Subcutaneous preadipocyte (primary cell): ENCODE results near the gene MINK1. TPM values are rescaled to one million over a fixed set of nuclear protein-coding genes. Genes with fewer than 3 reads are reported as not detected.

Source experiments
- total RNA-seq: library from RNA; depleted of rRNA; stranded (reverse); fragments of >200 nt; gene quantifications from 2 replicates; pipeline ENCODE4 v1.2.3, GENCODE V29; 2012

Gene MINK1
- 32.0 and 37.3 TPM in 2 replicates for total RNA-seq

DNA sequence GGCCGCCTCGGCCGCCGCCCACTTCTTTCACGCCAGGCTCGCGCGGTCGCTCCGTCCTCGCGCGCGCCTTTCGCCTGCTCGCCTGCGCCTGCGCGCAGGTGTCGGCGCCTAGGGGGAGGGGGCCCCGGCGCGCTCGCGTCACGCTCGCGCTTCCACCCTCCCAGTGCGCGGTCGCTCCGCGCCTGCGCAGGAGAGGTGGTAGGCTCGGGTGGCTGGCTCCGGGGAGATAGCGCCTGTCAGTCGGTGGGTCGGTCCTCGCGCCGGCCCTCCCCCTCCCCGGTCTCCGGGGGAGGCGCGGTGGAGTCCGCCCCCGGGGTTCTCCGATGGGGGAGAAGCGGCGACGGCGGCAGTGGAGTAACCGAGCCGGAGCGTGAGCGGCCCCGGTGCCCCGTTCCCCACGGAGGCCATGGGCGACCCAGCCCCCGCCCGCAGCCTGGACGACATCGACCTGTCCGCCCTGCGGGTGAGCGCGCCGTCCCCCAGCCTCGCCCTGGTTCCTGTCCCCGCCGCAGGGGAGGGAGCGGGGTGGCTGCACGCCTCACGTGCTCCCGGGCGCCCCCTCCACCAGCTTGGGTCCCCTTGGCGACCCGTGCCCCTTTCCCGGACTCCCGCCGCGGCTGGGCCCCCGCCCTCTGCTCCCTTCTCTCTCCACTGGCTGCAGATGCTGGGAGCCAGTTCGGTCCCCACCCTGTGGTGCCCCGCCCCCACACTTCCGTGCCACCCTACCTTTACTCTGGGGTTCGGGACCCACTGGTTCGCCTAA, at the start of gene MINK1:
Gene MINK1, plus strand, starts transcription at position 163 of the 763 bp plus-strand sequence. Its CDS starts 244 bp downstream, at position 407.

GRCh38 chr17:4786106-4786511, 47.0 kb upstream of the MINK1 start, which contains the start of gene VMO1:
Gene VMO1, minus strand, starts transcription at chr17:4786364. Its CDS starts 12 bp downstream, at chr17:4786352.

DNA sequence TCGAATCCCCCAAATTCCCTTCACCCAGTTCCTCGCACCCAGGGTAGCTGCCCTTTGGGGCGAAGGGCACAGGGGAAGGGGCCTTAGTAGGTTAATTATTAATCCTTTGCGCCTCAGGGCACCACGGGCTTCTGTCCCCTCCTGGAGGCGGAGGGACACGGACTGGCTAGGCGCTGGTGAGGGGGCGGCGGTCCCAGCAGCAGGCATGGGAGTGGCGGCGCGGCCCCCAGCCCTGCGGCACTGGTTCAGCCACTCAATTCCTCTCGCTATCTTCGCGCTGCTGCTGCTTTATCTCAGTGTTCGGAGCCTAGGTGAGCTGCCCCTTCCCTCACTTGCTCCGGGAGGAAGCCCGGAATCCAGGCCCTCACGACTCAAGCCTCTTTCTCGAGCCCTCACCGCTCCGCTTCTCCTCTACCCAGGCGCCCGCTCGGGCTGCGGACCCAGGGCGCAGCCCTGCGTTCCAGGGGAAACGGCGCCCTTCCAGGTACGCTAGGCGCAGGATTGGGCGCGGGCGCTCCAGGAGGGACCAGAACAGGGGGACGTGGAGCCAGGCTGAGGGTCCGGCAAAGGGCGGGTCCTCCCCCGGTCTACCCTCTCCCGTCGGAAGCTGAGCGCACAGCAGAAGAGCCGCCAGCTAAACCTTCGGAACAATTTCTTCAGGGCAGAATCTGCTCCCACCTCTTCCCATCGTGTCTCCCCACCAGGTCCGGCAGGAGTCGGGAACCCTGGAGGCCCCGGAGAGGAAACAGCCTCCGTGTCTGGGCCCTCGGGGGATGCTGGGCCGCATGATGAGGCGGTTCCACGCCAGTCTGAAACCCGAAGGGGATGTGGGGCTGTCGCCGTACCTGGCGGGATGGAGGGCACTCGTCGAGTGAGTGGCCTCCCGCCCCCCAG, 44.1 kb upstream of the MINK1 start, which contains the start of gene GLTPD2:
Gene GLTPD2, plus strand, starts transcription at position 158 of the 894 bp plus-strand sequence. Its CDS starts 48 bp downstream, at position 206.

DNA sequence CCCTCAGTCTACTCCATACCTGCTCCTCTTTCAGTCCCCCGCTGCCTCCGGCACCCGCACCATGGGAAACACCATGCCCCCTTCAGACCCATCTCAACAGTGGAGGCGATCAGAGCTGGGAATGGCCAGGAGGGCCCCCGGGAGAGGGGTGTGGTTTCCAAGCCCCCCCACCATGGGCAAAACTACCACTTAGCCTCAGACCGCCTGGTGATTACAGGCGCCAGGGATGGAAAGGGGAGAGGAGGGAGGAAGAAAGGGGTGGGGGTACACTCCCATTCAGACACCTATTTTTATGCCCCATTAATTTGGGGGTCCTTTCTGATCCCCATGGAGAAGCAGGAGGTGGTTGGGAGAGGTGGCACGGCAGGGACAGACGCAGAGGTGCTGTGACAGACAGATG, 30.9 kb upstream of the MINK1 start, which contains the start of gene C17orf114:
Gene C17orf114, minus strand, starts transcription at position 101 of the 400 bp plus-strand sequence.

GRCh38 chr17:4806777-4807604, 26.1 kb upstream of the MINK1 start, which contains the start of gene PLD2:
Gene PLD2, plus strand, starts transcription at chr17:4807152. Its CDS starts 621 bp downstream, at chr17:4807773.

DNA sequence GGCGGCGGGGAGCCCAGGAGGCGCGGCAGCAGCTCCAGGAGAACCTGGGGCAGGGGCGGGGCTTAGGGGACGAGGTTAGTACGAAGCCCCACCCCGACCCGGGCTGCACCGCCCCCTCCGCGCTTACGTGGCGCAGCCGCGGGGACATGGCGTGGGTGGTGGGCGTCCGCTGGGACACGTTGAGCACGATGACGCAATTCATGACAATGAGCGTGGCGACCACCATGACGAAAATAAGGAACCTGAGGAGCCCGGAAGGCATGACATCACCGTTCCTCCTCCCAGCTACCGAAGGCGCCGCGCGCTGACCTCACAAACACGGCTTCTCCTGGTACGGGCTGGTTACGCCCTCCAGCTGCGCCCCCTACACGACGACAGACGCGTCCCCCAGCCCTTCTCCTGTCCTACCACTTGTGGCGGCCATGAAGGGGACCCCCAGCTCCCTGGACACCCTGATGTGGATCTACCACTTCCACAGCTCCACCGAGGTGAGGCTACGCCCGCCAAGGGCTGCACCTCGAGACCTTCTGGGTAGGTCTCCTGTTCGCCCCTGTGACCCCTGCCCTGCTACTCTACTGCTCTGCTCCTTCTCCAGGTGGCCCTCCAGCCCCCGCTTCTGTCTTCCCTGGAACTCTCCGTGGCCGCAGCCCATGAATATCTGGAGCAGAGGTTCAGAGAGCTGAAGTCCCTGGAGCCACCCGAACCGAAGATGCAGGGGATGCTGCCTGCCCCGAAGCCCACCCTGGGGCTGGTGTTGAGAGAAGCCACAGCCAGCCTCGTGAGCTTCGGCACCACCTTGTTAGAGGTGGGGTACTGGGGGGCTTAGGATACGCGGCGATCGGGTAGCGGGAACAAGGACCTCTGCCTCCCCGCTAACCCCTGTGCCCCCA, 66.4 kb downstream of the MINK1 start, which contains the start of gene C17orf107:
Gene C17orf107, plus strand, starts transcription at position 196 of the 890 bp plus-strand sequence. Its CDS starts 227 bp downstream, at position 423.

DNA sequence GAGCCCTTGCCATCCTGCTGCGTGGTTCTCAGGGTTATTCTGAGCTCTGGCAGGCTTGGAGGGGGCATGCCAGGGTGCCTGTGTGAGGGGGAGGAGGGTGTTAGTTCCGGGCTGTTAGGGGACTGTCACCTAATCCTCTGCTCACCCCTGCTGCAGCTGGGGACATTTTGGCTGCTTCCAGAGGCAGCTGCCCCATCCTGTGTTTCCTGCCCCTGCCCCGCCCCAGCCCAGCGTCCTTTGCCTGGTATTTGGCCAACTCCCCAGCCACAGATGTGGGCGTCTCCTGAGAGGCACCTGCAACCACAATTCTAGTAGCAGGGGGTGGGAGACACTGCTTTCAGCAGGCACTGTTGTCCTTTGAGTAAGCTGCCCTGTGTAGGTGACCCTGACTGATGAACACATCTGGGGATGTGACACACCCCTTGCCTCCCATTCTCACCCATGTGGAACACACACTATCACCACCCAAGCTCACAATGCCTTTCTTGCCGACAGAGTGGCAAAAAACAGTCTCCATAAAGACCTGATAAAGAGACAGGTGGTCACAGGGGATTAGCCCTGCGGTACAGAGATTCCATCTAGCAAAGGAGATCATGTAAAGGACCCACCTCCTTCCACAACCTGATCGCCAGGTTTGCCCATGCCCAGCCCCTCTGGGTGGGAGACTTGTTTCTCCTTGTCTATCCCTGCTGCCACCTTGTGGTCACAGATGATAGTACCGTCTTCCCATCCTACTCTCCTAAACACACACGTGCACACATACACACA, 70.1 kb downstream of the MINK1 start, which contains the start of gene CHRNE:
Gene CHRNE, minus strand, starts transcription at position 48 of the 768 bp plus-strand sequence. Its CDS starts 35 bp downstream, at position 13.

DNA sequence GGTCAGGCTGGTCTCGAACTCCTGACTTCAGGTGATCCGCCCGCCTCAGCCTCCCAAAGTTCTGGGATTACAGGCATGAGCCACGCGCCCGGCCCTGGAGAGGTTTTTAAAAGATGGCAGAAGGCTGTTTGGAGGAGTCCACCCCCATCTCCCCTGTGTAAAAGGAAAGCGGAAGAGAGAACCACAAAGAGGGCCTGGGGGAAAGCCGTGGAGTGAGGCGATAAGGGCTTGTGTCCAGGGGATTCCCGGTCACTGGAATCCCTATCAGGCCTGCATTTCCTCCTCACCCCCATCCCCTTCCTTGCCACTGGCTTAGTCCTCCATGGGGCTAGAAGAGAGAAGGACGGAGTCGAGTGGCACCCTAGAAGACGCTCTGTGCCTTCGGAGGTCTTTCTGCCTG, 98.8 kb downstream of the MINK1 start, which contains the start of gene GP1BA:
Gene GP1BA, plus strand, starts transcription at position 315 of the 400 bp plus-strand sequence. CDS start 328 bp downstream, outside the sequence.

DNA sequence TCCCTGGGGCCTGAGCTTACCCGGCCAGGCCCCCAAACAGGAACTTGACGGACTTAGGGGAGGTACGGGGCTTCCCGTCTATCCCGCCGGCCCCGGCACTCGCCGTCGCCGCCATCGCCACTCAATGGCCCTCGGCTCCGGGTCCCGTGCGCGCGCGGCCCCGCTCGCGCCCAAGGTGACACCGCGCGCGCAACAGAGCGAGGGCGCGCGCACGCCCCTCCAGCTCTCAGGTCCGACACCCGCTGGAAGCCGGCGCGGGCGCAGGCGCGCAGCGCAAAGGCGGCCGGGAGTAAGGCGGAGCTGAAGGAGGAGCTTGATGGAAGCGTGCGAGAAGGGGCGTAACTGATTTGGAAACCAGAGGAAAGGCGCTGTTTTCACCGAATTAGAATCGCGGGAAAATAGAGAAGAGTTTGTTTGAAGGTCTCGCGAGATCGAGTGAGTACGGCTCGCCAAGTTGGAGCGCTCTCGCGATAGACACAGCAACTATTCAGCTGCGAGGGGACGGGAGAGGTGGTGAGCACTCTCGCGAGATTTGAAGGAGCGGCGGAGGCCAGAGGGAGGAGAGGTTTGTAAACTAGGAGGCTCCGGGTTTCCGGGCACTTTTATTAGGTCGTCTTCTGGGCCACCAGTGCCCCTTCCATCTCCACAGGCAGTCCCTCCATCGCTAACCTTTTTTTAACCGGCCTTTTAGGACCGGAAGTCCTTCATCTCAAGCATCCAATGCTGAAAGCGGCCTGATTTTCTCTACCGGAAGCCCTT, 106.8 kb downstream of the MINK1 start, which contains the start of the genes RNF167 and SLC25A11:
Gene RNF167, plus strand, starts transcription at position 473 of the 759 bp plus-strand sequence. CDS start 642 bp downstream, outside the sequence.
Gene SLC25A11, minus strand, starts transcription at position 251 of the 759 bp plus-strand sequence. Its CDS starts 136 bp downstream, at position 115.

Other genes with a start within 250 kb of the MINK1 start
- not detected in 2 replicates for gene SMTNL2, start 248.8 kb upstream of the MINK1 start, total RNA-seq
- not detected in 2 replicates for gene ALOX15, start 191.7 kb upstream of the MINK1 start, total RNA-seq
- gene PELP1, start 129.2 kb upstream of the MINK1 start, total RNA-seq: 22.8 and 30.1 TPM in 2 replicates
- gene ARRB2, start 122.7 kb upstream of the MINK1 start, total RNA-seq: 9.2 and 16.0 TPM in 2 replicates
- 13.5 and 16.9 TPM in 2 replicates for gene MED11, start 101.9 kb upstream of the MINK1 start, total RNA-seq
- gene ZMYND15, start 93.5 kb upstream of the MINK1 start, total RNA-seq: 0.20 TPM in 1 of 2 replicates, not detected in the other
- 1.6 and 2.6 TPM in 2 replicates for gene CXCL16, start 93.4 kb upstream of the MINK1 start, total RNA-seq
- not detected in 2 replicates for gene TM4SF5, start 61.5 kb upstream of the MINK1 start, total RNA-seq
- 0.59 TPM in 1 of 2 replicates, not detected in the other for gene VMO1, start 47.0 kb upstream of the MINK1 start, total RNA-seq
- gene GLTPD2, start 44.4 kb upstream of the MINK1 start, total RNA-seq: 0.37 TPM in 1 of 2 replicates, not detected in the other
- gene PSMB6, start 37.2 kb upstream of the MINK1 start, total RNA-seq: 111 and 116 TPM in 2 replicates
- 17.6 and 18.2 TPM in 2 replicates for gene PLD2, start 26.2 kb upstream of the MINK1 start, total RNA-seq
- gene C17orf107, start 66.2 kb downstream of the MINK1 start, total RNA-seq: 0.37 and 0.59 TPM in 2 replicates
- gene CHRNE, start 69.8 kb downstream of the MINK1 start, total RNA-seq: 0.37 TPM in 1 of 2 replicates, not detected in the other
- not detected in 2 replicates for gene GP1BA, start 98.9 kb downstream of the MINK1 start, total RNA-seq
- 50.0 and 50.2 TPM in 2 replicates for gene SLC25A11, start 106.7 kb downstream of the MINK1 start, total RNA-seq
- 29.4 and 29.9 TPM in 2 replicates for gene RNF167, start 106.9 kb downstream of the MINK1 start, total RNA-seq
- 412 and 494 TPM in 2 replicates for gene PFN1, start 115.2 kb downstream of the MINK1 start, total RNA-seq
- 1.1 and 1.6 TPM in 2 replicates for gene ENO3, start 117.8 kb downstream of the MINK1 start, total RNA-seq
- gene SPAG7, start 134.5 kb downstream of the MINK1 start, total RNA-seq: 30.1 and 37.5 TPM in 2 replicates
- gene CAMTA2, start 154.3 kb downstream of the MINK1 start, total RNA-seq: 10.3 and 20.3 TPM in 2 replicates
- 0.37 TPM in 1 of 2 replicates, not detected in the other for gene INCA1, start 164.2 kb downstream of the MINK1 start, total RNA-seq
- gene KIF1C, start 164.6 kb downstream of the MINK1 start, total RNA-seq: 38.6 and 50.8 TPM in 2 replicates
- gene SLC52A1, start 202.1 kb downstream of the MINK1 start, total RNA-seq: under 0.01 TPM in 1 of 2 replicates, not detected in the other
- 1.5 and 2.0 TPM in 2 replicates for gene ZFP3, start 245.1 kb downstream of the MINK1 start, total RNA-seq